Measurements from ENCODE around the gene WDR31. TPM values are rescaled to one million over a fixed set of nuclear protein-coding genes. Genes with fewer than 3 reads are reported as not detected.
"Not testable (repeated sequence)": the region's sequence is repeated elsewhere in the genome, so short reads cannot be mapped to it uniquely, and the experiment has no call there.

WDR31 gene
- 1 to 10 TPM in 1 of 3 donors, under 1 TPM in 2; 0.48 to 1.4 (median 0.73) TPM for total RNA-seq

DNA sequence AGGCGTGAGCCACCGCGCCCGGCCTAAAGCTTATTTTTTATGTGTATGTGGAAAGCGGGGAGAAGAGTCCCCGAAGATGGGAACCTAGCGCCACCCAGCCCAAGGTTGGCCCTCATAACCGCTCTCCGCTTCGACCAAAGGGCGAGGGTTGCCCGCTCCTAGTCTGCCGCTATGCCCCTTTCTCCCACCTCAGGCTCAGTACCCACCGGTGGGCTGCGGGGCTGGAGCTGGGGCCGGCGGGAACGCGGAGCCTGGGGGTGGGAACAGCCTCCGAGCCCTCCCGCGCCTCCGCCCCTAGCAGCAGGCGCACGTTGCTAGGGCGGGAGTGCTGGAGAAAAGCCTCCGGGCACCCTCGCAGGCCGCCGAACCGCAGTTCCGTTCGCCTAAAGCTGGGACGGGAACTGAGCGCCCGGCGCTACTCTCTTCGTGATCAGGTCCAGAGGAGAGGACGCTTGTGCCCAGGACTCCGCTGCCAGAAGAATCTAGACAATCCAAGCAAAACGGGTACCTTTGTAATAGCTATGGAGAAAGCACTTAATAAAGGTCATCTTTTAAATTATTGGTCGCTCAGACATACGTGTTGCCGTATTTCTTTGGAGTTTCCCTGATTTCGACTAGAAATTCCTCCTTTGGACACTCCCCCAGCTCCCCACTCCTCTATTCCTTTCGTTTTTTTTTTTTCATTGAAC, at the start of gene WDR31:
TSS of gene WDR31 (minus strand) at position 265 of the 689 bp plus-strand sequence. CDS start 8,253 bp downstream, outside the sequence.
- H3K36me3 Mint-ChIP-seq (ENCODE audit: insufficient read depth) = no peaks in the 10 kb centered on the region
- peak within 1 kb of the TSS; percentile 80 for H3K4me3 Mint-ChIP-seq
- H3K27me3 Mint-ChIP-seq (ENCODE audit: low read depth) = no peaks in the 10 kb centered on the region
- no peaks in the 10 kb centered on the region for H3K9me3 Mint-ChIP-seq
- ATAC-seq (peak; percentile 99), DNase-seq (peak; percentile 78)
- H3K4me1 Mint-ChIP-seq (ENCODE audit: low read depth) = peaks cover 20% of the 10 kb centered on the region

DNA sequence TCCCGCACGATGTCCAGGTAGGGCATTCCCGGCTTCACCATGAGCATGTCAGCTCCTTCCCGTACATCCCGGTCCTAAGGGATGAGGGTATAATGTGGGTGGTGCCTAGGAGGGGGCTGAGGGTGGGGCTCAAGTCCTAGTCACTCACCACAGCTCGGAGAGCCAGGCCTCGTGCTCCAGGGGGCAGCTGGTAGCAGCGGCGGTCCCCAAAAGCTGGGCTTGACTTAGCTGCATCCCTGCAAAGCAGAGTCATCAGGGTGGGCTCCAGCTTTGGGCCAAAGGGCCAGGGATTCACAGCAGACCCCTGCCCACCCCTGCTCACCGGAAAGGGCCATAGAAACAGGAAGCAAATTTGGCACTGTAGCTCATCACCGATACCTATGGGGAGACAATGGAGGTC, 49.4 kb upstream of the WDR31 start:
- H3K9me3 Mint-ChIP-seq = no peaks in the 10 kb centered on the region
- DNase-seq (no peak), ATAC-seq (no peak)
- no peaks in the 10 kb centered on the region for H3K27me3 Mint-ChIP-seq (ENCODE audit: low read depth)
- H3K36me3 Mint-ChIP-seq (ENCODE audit: insufficient read depth) = peaks cover 20% of the 10 kb centered on the region
- no peaks in the 10 kb centered on the region for H3K4me1 Mint-ChIP-seq (ENCODE audit: low read depth)
- no peak overlapping the region for H3K4me3 Mint-ChIP-seq

GRCh38 chr9:113388833-113389232, 48.8 kb upstream of the WDR31 start:
- no peak for ATAC-seq
- Mint-ChIP-seq H3K36me3 (ENCODE audit: insufficient read depth) (peaks cover 20% of the 10 kb centered on the region), H3K9me3 (no peaks in the 10 kb centered on the region), H3K4me3 (no peak overlapping the region), H3K4me1 (ENCODE audit: low read depth) (no peaks in the 10 kb centered on the region), H3K27me3 (ENCODE audit: low read depth) (no peaks in the 10 kb centered on the region)
- no peak for DNase-seq

DNA sequence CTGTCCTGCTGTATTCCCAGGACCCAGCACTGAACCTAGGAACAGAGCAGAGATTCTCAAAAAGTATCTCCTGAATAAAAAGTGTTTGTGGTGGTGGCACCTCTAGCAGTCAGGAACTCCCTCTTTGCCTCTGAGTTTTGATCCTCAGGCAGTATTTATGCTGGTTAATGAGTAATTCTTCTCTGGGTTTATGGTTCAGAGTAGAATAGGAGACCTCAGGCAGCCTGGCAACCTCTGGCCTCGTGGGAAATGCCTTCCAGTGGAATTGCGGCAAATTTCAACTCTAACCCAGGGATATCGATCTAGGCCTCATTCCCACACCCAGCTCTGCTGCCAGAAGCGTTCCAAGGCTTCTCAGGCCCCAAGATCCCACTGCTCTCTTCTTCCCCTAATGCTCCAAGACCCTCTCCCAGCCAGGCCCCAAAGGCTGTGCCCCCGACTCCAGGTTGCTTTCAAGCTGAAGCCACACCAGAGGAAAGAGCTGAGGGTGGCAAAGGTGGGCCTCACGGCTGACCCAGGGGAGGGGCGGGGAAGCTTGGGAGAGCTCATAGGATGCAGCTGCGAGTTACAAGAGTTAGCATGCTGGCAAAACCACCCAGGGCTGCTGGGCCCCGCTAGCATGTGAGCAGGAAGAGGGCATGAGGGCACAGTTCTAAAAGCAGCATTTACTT, 47.6 kb upstream of the WDR31 start:
- H3K36me3 Mint-ChIP-seq (ENCODE audit: insufficient read depth) = peaks cover 20% of the 10 kb centered on the region
- H3K9me3 Mint-ChIP-seq = no peaks in the 10 kb centered on the region
- DNase-seq (no peak), ATAC-seq (no peak)
- H3K4me1 Mint-ChIP-seq (ENCODE audit: low read depth) = no peaks in the 10 kb centered on the region
- no peak overlapping the region for H3K4me3 Mint-ChIP-seq
- H3K27me3 Mint-ChIP-seq (ENCODE audit: low read depth) = no peaks in the 10 kb centered on the region

DNA sequence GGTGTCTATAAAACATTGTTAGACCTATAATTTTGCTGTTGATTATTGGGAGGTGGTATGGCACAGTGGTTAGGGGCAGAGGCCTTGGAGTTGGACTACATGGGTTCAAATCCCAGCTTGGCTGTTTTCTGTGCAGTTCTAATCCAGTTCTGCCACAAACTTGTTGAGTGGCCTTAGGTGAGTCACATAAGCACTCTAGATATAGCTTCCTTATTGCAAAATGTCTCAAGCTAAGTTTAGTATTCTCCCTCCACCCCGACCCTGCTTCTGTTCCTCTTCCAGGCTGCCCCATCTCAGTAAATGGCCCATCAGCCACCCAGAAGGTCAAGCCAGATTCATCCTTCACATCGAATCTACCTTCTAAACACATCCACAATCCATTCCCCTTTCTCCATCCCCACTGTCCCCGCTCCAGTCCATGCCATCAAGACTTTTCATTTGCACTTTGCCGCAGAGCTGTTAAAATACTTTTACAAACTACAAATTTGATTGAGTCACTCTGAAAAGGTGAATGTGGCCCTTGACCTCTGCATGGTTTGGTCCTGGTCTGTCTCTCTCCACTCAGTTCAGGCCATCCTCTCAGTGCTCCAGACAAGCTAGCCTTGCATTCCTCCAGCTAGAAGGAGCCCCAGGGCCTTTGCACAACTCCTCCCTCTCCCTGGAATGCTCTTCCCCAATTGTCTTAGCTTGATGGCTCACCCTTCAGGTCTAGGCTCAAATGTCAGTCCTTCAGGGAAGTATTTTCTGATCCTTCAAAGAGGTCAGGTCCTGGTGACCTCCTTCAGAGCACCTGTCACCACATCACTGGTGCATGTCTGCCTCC, 46.7 kb upstream of the WDR31 start:
- no peak for DNase-seq
- no peaks in the 10 kb centered on the region for H3K27me3 Mint-ChIP-seq (ENCODE audit: low read depth)
- ATAC-seq = no peak
- no peaks in the 10 kb centered on the region for H3K9me3 Mint-ChIP-seq
- H3K4me1 Mint-ChIP-seq (ENCODE audit: low read depth) = no peaks in the 10 kb centered on the region
- no peak overlapping the region for H3K4me3 Mint-ChIP-seq
- H3K36me3 Mint-ChIP-seq (ENCODE audit: insufficient read depth) = peaks cover 20% of the 10 kb centered on the region

GRCh38 chr9:113381909-113382411, 41.9 kb upstream of the WDR31 start:
- no peak for ATAC-seq
- peaks cover 3% of the 10 kb centered on the region for H3K4me1 Mint-ChIP-seq (ENCODE audit: low read depth)
- H3K36me3 Mint-ChIP-seq (ENCODE audit: insufficient read depth) = peaks cover 3% of the 10 kb centered on the region
- no peak for DNase-seq
- no peaks in the 10 kb centered on the region for H3K27me3 Mint-ChIP-seq (ENCODE audit: low read depth)
- H3K4me3 Mint-ChIP-seq = no peak overlapping the region
- H3K9me3 Mint-ChIP-seq = no peaks in the 10 kb centered on the region

- ATAC-seq; H3K9me3 Mint-ChIP-seq; H3K36me3 Mint-ChIP-seq (ENCODE audit: insufficient read depth): not testable (repeated sequence)
Measured at GRCh38 chr9:113381441-113381840, 41.4 kb upstream of the WDR31 start.

GRCh38 chr9:113380869-113381378, 40.8 kb upstream of the WDR31 start:
- Mint-ChIP-seq H3K27me3 (ENCODE audit: low read depth) (no peaks in the 10 kb centered on the region), H3K4me3 (no peak overlapping the region), H3K9me3 (no peaks in the 10 kb centered on the region), H3K36me3 (ENCODE audit: insufficient read depth) (no peaks in the 10 kb centered on the region), H3K4me1 (ENCODE audit: low read depth) (peaks cover 3% of the 10 kb centered on the region)
- ATAC-seq (no peak), DNase-seq (no peak)

More at GRCh38 chr9:113381441-113381840, 41.4 kb upstream of the WDR31 start:
- H3K27me3 Mint-ChIP-seq (ENCODE audit: low read depth); H3K4me3 Mint-ChIP-seq; H3K4me1 Mint-ChIP-seq (ENCODE audit: low read depth); DNase-seq: not testable (repeated sequence)

DNA sequence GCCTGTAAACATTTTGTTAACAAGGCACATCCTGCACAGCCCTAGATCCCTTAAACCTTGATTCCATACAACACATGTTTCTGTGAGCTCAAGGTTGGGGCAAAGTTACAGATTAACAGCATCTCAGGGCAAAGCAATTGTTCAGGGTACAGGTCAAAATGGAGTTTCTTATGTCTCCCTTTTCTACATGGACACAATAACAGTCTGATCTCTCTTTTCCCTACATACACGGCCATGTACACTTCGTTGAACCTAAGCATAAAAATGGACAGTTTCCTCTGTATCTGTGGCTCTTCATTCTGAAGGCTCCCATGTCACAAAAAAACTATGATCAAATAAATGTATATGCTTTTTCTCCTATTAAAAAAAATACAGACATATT, 39.7 kb upstream of the WDR31 start:
- ATAC-seq; H3K36me3 Mint-ChIP-seq (ENCODE audit: insufficient read depth); H3K27me3 Mint-ChIP-seq (ENCODE audit: low read depth); H3K9me3 Mint-ChIP-seq; DNase-seq; H3K4me3 Mint-ChIP-seq: not testable (repeated sequence)
- H3K4me1 Mint-ChIP-seq (ENCODE audit: low read depth) = peaks cover 11% of the 10 kb centered on the region

GRCh38 chr9:113379094-113379828, 39.2 kb upstream of the WDR31 start:
- not testable (repeated sequence) for H3K4me3 Mint-ChIP-seq, H3K9me3 Mint-ChIP-seq

DNA sequence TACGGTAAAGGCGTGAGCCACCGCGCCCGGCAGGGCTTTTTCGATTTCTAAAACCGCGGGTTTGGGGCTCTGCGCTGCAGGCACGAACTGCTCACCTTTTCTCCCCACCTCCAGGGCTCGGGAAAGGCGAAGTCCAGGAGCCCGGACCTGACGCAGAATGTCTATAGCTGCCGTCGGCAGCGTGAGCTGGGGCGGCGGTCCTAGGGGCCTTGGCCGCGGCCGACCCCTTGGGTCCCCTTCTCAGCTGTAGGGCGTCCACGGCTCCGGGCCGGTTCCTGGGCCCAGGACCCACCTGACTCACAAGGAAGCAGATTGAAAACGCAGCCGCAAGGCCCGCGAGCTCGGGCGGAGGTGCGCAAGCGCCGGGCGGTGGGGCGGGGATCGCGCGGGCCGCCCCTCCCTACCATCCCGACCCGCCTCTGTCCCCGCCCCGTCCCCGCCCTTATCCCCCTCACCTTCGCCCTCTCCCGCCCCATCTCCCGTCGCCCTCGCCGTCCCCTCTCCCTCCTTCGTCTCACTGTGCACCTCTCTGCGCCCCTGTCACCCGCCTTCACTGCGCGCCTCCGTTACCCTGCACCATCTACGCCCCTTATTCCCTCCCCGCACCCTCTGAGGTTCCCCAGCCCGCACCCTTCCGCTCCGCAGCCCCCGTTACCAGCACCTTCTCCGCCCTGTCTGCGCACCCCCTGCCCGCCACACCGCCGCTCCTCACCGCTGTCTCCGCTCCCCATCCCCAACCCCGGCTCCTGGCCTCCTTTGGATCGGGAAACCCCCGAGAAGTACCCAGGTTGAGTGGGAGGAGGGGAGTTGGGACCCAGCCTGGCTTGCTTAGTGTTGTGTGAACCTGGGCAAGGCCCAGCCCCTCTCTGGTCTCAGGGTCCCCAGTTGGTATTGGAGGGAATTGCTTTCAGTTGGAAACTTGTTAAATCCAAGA, 36.8 kb upstream of the WDR31 start, which contains the start of gene HDHD3:
TSS of gene HDHD3 (minus strand) at position 353 of the 934 bp plus-strand sequence. CDS start 2,632 bp downstream, outside the sequence.
- Mint-ChIP-seq H3K4me1 (ENCODE audit: low read depth) (peaks cover 11% of the 10 kb centered on the region), H3K27me3 (ENCODE audit: low read depth) (peaks cover 9% of the 10 kb centered on the region), H3K36me3 (ENCODE audit: insufficient read depth) (peaks cover 4% of the 10 kb centered on the region), H3K9me3 (no peaks in the 10 kb centered on the region), H3K4me3 (peak within 1 kb of the TSS; percentile 79)
- ATAC-seq (peak; percentile 89 to 93), DNase-seq (peak; percentile 81)

More at GRCh38 chr9:113379094-113379828, 39.2 kb upstream of the WDR31 start:
- DNase-seq; ATAC-seq; H3K36me3 Mint-ChIP-seq (ENCODE audit: insufficient read depth); H3K27me3 Mint-ChIP-seq (ENCODE audit: low read depth): not testable (repeated sequence)
- H3K4me1 Mint-ChIP-seq (ENCODE audit: low read depth) = peaks cover 11% of the 10 kb centered on the region

DNA sequence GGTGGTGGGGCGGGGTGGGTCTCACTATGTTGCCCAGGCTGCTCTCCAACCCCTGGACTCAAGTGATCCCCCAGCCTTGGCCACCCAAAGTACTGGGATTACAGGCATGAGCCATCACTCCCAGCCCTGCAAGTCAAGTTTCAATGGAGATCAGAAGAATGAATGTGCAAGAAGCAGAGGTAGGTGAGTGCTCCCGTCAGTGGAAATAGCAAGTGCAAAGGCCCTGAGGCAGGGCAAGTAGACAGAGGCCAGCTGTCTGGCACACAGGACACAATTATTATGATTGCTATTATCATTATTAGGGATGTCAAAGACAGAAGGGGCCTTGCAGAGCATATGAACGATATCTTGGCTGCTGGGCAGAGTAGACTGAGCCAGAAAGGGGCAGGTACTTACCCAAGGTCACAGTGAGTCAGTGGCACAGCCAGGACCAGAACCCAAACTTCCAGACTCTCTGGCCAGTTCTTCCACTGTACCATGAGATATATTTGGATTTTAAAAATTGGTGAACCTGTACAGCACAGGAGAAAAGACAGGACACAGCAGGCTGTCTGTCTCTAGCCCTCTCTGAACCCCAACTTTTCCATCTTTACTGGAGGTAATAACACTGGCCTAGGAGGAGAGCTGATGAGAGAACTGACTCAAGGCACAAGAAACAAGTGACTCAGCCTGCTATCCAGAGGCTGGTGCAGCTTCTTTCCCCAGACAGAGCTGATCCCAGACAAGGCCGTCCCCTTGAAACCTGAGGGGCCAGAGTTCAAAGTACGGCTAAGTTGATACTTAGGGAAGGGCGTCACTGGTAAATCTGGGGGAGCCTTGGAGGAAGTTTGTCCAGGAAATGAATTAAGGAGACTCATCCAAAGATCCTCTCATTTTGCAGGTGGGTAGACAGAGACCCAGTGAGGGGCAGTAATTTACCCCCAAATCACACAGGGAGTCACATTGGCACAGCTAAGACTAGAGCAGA, 35.3 kb upstream of the WDR31 start:
- peaks cover 4% of the 10 kb centered on the region for H3K36me3 Mint-ChIP-seq (ENCODE audit: insufficient read depth)
- peaks cover 9% of the 10 kb centered on the region for H3K27me3 Mint-ChIP-seq (ENCODE audit: low read depth)
- peak overlapping the region; percentile 79 for H3K4me3 Mint-ChIP-seq
- ATAC-seq (no peak), DNase-seq (no peak)
- H3K4me1 Mint-ChIP-seq (ENCODE audit: low read depth) = peaks cover 8% of the 10 kb centered on the region
- no peaks in the 10 kb centered on the region for H3K9me3 Mint-ChIP-seq

Data from activated T-cell treated with anti-CD3 and anti-CD28 coated beads, Interleukin-2, amount 50 U/mL, for 4 hours (primary cell).